Keratinocyte (primary cell): ENCODE measurements around the gene CCDC70. TPM values are rescaled to one million over a fixed set of nuclear protein-coding genes. Genes with fewer than 3 reads are reported as not detected.

Source experiments
- DNase-seq: peaks from one replicate; pipeline ENCODE4 v3.0.0-alpha.2; 2011; ENCODE audit warnings: low read depth, missing footprints, low spot score
- FAIRE-seq: peaks from 2 replicates; lab custom pipeline; 2011; peaks lifted over from hg19 to GRCh38; lab: Jason Lieb, UNC
- H2AFZ ChIP-seq: 2 replicates; pipeline ENCODE4 v1.6.0; 2012; ENCODE audit warnings: low read length, control low read depth, inconsistent platforms; ENCODE audit not compliant: control insufficient read depth
- H3K27ac ChIP-seq: 2 replicates; pipeline ENCODE4 v1.5.1; 2011; ENCODE audit warnings: low read length; ENCODE audit not compliant: control insufficient read depth, insufficient read depth
- H3K27me3 ChIP-seq: 3 replicates; pipeline ENCODE4 v1.6.0; 2011; ENCODE audit warnings: low read length; ENCODE audit not compliant: control insufficient read depth, insufficient read depth; ENCODE audit errors: extremely low read depth
- H3K36me3 ChIP-seq, 2 experiments: 2 replicates in 1 of 2; 3 replicates in 1 of 2; pipeline ENCODE4 v1.5.1; 2011; ENCODE audit warnings: low read length in 2 of 2, mild to moderate bottlenecking in 1 of 2; ENCODE audit not compliant: control insufficient read depth in 2 of 2, insufficient read depth in 2 of 2; ENCODE audit errors: extremely low read depth in 1 of 2
- H3K4me1 ChIP-seq: 3 replicates; pipeline ENCODE4 v1.5.1; 2011; ENCODE audit warnings: low read length; ENCODE audit not compliant: control insufficient read depth, insufficient read depth; ENCODE audit errors: extremely low read depth
- H3K4me2 ChIP-seq: 3 replicates; pipeline ENCODE4 v1.6.0; 2011; ENCODE audit warnings: low read depth, low read length; ENCODE audit not compliant: control insufficient read depth, insufficient read depth; ENCODE audit errors: extremely low read depth
- H3K4me3 ChIP-seq, 3 experiments: fragments of 200-600 bp in 1 of 3; sonication (generic) in 1 of 3; 2 replicates in 2 of 3; 3 replicates in 1 of 3; pipeline ENCODE4 v1.5.1; 2011 to 2016; ENCODE audit warnings: low read length in 3 of 3, mild to moderate bottlenecking in 3 of 3, control low read depth in 2 of 3, inconsistent platforms in 1 of 3, low read depth in 1 of 3, mixed read lengths in 1 of 3, mixed run types in 1 of 3, moderate library complexity in 1 of 3; ENCODE audit not compliant: control insufficient read depth in 2 of 3, insufficient read depth in 2 of 3; ENCODE audit errors: extremely low read depth in 1 of 3
- H3K79me2 ChIP-seq: 2 replicates; pipeline ENCODE4 v1.6.0; 2012; ENCODE audit warnings: low read length; ENCODE audit not compliant: control insufficient read depth, insufficient read depth
- H3K9ac ChIP-seq: 3 replicates; pipeline ENCODE4 v1.6.0; 2011; ENCODE audit warnings: low read length; ENCODE audit not compliant: control insufficient read depth, insufficient read depth; ENCODE audit errors: extremely low read depth
- H3K9me1 ChIP-seq: 3 replicates; pipeline ENCODE4 v1.6.0; 2011; ENCODE audit warnings: low read length; ENCODE audit not compliant: control insufficient read depth, insufficient read depth; ENCODE audit errors: extremely low read depth
- H3K9me3 ChIP-seq: 2 replicates; pipeline ENCODE4 v1.5.1; 2012; ENCODE audit warnings: low read depth, low read length; ENCODE audit not compliant: control insufficient read depth
- H4K20me1 ChIP-seq: 3 replicates; pipeline ENCODE4 v1.6.0; 2011; ENCODE audit warnings: low read length; ENCODE audit not compliant: control insufficient read depth, insufficient read depth; ENCODE audit errors: extremely low read depth
- EZH2 ChIP-seq: IDR thresholded peaks from one replicate; pipeline ENCODE4 v1.6.1; 2012; ENCODE audit warnings: inconsistent platforms, mild to moderate bottlenecking, low read length, moderate library complexity
- dilution Hi-C: fragments of 300-500 bp; cut with MboI; formaldehyde crosslinking; loops from one replicate; pipeline ENCODE4 v1.7.0; 2020; ENCODE audit warnings: low sequenced_read_pairs; ENCODE audit not compliant: extremely low pct_ligation_motif_present
- polyA plus RNA-seq, 5 experiments: library from polyadenylated mRNA; depleted of rRNA in 3 of 5; stranded (reverse) in 3 of 5; stranded (forward) in 1 of 5; unstranded in 1 of 5; fragments of >200 nt; gene quantifications; 1 replicate in 1 of 5; 2 replicates in 3 of 5; 3 replicates in 1 of 5; pipeline versions ENCODE4 v1.2.1 to v1.2.3, GENCODE V29; 2011 to 2012; ENCODE audit warnings: missing spikeins in 2 of 5, low read depth in 1 of 5, low replicate concordance in 1 of 5
- TF ChIP-seq, protein P1 (sequence below), 3 experiments: IDR thresholded peaks in 1 of 3; conservative IDR thresholded peaks in 1 of 3; optimal IDR thresholded peaks in 1 of 3; 2 replicates in 2 of 3; 3 replicates in 1 of 3; pipeline versions ENCODE3 to v1.5.1; 2011; ENCODE audit warnings: low read length in 3 of 3, mild to moderate bottlenecking in 3 of 3, moderate library complexity in 2 of 3, control low read depth in 1 of 3, inconsistent platforms in 1 of 3; ENCODE audit not compliant: insufficient read depth in 2 of 3; ENCODE audit errors: extremely low read depth in 1 of 3

CCDC70 gene
- polyA plus RNA-seq, 1 donor (not counting 4 experiments of a cell fraction or from before 2014, with no cell fraction given) = not detected

DNA sequence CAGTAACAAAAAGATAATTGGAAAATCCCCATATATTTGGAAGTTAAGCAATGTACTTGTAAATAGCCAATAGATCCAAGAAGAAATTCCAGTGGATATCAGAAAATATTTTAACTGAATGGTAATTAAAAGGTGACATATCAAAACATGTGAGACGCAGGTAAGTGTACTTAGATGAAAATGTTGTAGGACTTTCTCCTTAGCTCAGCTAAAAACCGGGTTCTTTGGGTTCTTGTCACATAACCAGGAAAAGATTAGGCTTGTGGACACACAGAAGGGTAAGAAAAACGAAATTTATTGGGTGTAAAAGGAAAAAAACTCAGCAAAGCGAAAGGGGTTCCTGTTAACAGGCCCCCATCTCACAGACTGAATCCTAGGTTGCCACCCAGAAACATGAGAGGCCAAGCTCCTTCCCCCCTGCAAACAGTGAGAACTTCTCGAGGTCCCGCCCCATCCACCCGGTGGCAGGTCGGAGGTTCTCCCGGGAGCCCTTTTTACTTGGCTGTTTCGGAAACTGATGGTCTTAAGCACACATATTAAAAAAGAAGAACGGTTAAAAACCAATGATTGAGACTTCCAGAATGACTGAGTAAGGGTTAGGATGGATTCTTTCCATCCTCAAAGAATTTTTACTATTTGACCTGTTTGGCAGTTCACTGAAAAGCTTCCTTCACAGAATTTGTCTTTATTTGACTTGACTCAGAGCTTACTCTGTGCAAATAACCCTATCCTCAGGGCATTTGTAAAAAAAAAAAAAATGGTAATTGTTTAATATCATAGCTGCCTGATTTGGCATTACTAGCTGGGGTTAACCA is 3.1 kb upstream of the CCDC70 start:
- dilution Hi-C loops = no loop called here
- no peak overlapping the region for H3K4me2 ChIP-seq
- no peak overlapping the region for H3K9ac ChIP-seq
- FAIRE-seq = no peak
- H3K4me1 ChIP-seq = no peaks in the 10 kb centered on the region
- H3K36me3 ChIP-seq = no peaks in the 10 kb centered on the region
- no peak overlapping the region for H2AFZ ChIP-seq
- no peak for DNase-seq
- no peak overlapping the region for H3K4me3 ChIP-seq
- H3K9me3 ChIP-seq = no peaks in the 10 kb centered on the region
- TF ChIP-seq, protein P1, sequence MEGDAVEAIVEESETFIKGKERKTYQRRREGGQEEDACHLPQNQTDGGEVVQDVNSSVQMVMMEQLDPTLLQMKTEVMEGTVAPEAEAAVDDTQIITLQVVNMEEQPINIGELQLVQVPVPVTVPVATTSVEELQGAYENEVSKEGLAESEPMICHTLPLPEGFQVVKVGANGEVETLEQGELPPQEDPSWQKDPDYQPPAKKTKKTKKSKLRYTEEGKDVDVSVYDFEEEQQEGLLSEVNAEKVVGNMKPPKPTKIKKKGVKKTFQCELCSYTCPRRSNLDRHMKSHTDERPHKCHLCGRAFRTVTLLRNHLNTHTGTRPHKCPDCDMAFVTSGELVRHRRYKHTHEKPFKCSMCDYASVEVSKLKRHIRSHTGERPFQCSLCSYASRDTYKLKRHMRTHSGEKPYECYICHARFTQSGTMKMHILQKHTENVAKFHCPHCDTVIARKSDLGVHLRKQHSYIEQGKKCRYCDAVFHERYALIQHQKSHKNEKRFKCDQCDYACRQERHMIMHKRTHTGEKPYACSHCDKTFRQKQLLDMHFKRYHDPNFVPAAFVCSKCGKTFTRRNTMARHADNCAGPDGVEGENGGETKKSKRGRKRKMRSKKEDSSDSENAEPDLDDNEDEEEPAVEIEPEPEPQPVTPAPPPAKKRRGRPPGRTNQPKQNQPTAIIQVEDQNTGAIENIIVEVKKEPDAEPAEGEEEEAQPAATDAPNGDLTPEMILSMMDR (optimal IDR thresholded peaks at IDR 0.05 in 1 of 3, IDR thresholded peaks at IDR 0.05 in 1 of 3, conservative IDR thresholded peaks at IDR 0.05 in 1 of 3; ENCODE audit: extremely low read depth in 1 of 3, insufficient read depth in 2 of 3, low read length in 3 of 3) = no peak
- TF ChIP-seq EZH2 = no peak
- H4K20me1 ChIP-seq = no peaks in the 10 kb centered on the region
- H3K27ac ChIP-seq = no peak overlapping the region
- no peaks in the 10 kb centered on the region for H3K27me3 ChIP-seq
- H3K9me1 ChIP-seq = no peaks in the 10 kb centered on the region
- no peaks in the 10 kb centered on the region for H3K79me2 ChIP-seq

DNA sequence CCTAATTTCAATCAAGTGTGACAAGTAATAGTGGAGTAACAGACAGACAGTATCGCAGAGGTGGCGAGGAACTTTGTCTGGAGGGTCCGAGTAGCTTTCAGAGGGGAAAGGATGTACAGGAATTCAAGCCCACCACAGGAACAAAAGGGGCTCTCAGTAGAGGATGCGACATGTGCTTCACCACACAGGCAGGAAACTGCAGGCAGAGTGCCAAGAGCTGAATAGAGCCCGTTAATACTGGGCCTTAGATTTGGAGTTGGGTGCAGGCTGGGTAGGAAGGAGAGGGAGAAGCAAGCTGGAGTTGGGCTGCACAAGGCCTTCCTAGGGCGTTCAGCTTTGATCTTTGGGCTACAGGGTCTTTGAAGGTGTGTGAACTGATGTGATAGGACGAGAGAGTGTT is 1.2 kb downstream of the CCDC70 start:
- dilution Hi-C loops = no loop called here
- DNase-seq (no peak), FAIRE-seq (no peak)
- no peaks in the 10 kb centered on the region for H3K9me3 ChIP-seq
- no peak overlapping the region for H3K4me2 ChIP-seq
- H3K9me1 ChIP-seq = no peaks in the 10 kb centered on the region
- no peaks in the 10 kb centered on the region for H3K4me1 ChIP-seq
- no peaks in the 10 kb centered on the region for H3K36me3 ChIP-seq
- no peak overlapping the region for H3K9ac ChIP-seq
- H3K27me3 ChIP-seq = peaks cover 5% of the 10 kb centered on the region
- H2AFZ ChIP-seq = no peak overlapping the region
- H4K20me1 ChIP-seq = no peaks in the 10 kb centered on the region
- no peak overlapping the region for H3K4me3 ChIP-seq
- no peak for TF ChIP-seq EZH2
- TF ChIP-seq, protein P1 (optimal IDR thresholded peaks at IDR 0.05 in 1 of 3, IDR thresholded peaks at IDR 0.05 in 1 of 3, conservative IDR thresholded peaks at IDR 0.05 in 1 of 3; ENCODE audit: extremely low read depth in 1 of 3, insufficient read depth in 2 of 3, low read length in 3 of 3) = no peak
- H3K79me2 ChIP-seq = no peaks in the 10 kb centered on the region
- H3K27ac ChIP-seq = no peak overlapping the region
